ENCODE results near the gene SAC3D1.

SAC3D1 gene

DNA sequence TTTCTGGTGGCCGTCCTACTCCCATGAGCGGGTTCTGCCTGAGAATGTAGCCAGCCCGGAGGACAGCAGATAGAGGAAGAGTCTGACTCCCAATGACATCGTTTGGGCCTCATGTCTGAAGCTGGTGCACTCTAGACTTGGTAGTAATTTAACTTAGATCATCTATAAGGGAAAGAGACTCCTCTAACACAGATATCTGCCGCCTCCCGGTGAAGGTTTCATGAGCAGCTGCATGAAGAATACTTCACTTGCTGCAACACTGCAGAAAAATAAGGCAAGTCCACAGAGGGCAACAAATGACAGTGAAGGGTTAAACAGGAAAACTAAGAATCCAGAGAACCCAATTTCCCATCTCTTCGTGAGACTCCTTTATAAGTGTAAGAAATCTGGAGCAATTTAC lies 33.0 kb upstream of the SAC3D1 start:
- no peaks in the 10 kb centered on the region for H3K27me3 ChIP-seq (ENCODE audit: control insufficient read depth, insufficient read depth, low read length, poor library complexity, severe bottlenecking)
- H3K27ac ChIP-seq (ENCODE audit: insufficient read depth, low read depth, low read length, poor library complexity, severe bottlenecking), result no peak overlapping the region
- H3K4me3 ChIP-seq (ENCODE audit: insufficient read depth, low read depth, low read length), result no peak overlapping the region
- no peaks in the 10 kb centered on the region for H3K4me1 ChIP-seq (ENCODE audit: control insufficient read depth, insufficient read depth, low read length)
- no peaks in the 10 kb centered on the region for H3K36me3 ChIP-seq (ENCODE audit: control insufficient read depth, insufficient read depth, low read length)
- no peaks in the 10 kb centered on the region for H3K9me3 ChIP-seq (ENCODE audit: control insufficient read depth, low read length)
- 81 to 82% methylated on average over 7 of the region's 7 CpGs for WGBS, 2 experiments

GRCh38 chr11:65008873-65009272 lies 32.1 kb upstream of the SAC3D1 start:
- Histone ChIP-seq H3K27me3 (ENCODE audit: control insufficient read depth, insufficient read depth, low read length, poor library complexity, severe bottlenecking) (no peaks in the 10 kb centered on the region), H3K4me3 (ENCODE audit: insufficient read depth, low read depth, low read length) (no peak overlapping the region), H3K27ac (ENCODE audit: insufficient read depth, low read depth, low read length, poor library complexity, severe bottlenecking) (no peak overlapping the region), H3K9me3 (ENCODE audit: control insufficient read depth, low read length) (no peaks in the 10 kb centered on the region), H3K36me3 (ENCODE audit: control insufficient read depth, insufficient read depth, low read length) (no peaks in the 10 kb centered on the region), H3K4me1 (ENCODE audit: control insufficient read depth, insufficient read depth, low read length) (no peaks in the 10 kb centered on the region)
- WGBS, 2 experiments, result 88 to 100% methylated on average over 1 of the region's 2 CpGs

DNA sequence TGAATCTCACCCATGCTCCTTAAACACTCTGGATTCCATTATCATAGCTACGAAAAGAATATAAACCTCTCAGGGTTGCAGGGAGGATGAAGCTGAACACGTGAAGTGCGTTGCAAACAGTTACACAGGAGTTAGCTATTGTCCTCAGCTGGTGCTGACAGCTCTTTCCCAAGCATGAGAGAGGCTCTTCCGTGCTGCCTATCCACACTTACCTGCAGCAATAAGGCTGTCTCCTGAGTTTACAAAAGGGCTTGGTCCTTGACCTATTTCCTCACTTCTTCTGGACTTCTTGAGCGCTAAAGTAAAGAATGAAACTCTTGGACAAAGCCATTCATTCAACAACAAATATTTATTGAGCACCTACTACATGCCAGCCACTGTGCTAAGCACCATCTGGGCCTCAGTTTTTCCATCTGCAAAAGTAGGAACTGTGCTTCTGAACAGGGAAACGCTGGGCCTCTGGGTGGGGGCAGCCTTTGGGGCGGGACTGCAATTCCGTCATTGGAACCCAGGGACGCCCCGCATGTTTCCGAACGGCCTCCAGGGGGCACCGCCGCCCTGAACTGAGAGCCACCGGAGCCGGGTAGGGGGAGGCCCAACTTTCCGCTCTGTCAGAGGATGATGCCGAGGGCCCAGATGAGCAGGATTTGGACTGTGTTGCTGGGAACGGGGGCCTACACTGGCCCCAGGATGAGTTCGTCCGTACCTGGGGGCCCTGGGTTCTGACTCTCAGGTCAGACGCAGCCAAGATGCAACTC lies 27.7 kb upstream of the SAC3D1 start:
- H3K4me3 ChIP-seq (ENCODE audit: insufficient read depth, low read depth, low read length), result peak overlapping the region; percentile 75

GRCh38 chr11:65013888-65014725 lies 26.9 kb upstream of the SAC3D1 start, which contains the start of gene ARL2:
ARL2 (plus strand) TSS chr11:65014160; CDS start chr11:65014208, 48 bp downstream.
- peak within 1 kb of the TSS; percentile 98 for H3K27ac ChIP-seq (ENCODE audit: insufficient read depth, low read depth, low read length, poor library complexity, severe bottlenecking)
- H3K4me1 ChIP-seq (ENCODE audit: control insufficient read depth, insufficient read depth, low read length), result peaks cover 5% of the 10 kb centered on the region
- no peaks in the 10 kb centered on the region for H3K27me3 ChIP-seq (ENCODE audit: control insufficient read depth, insufficient read depth, low read length, poor library complexity, severe bottlenecking)
- 0% methylated on average over 96 of the region's 96 CpGs for WGBS, 2 experiments
- H3K36me3 ChIP-seq (ENCODE audit: control insufficient read depth, insufficient read depth, low read length), result no peaks in the 10 kb centered on the region
- no peaks in the 10 kb centered on the region for H3K9me3 ChIP-seq (ENCODE audit: control insufficient read depth, low read length)
- peak within 1 kb of the TSS; percentile 75 for H3K4me3 ChIP-seq (ENCODE audit: insufficient read depth, low read depth, low read length)

More for the DNA sequence above, 27.7 kb upstream of the SAC3D1 start:
- H3K4me1 ChIP-seq (ENCODE audit: control insufficient read depth, insufficient read depth, low read length), result peaks cover 5% of the 10 kb centered on the region
- H3K36me3 ChIP-seq (ENCODE audit: control insufficient read depth, insufficient read depth, low read length), result no peaks in the 10 kb centered on the region
- no peaks in the 10 kb centered on the region for H3K27me3 ChIP-seq (ENCODE audit: control insufficient read depth, insufficient read depth, low read length, poor library complexity, severe bottlenecking)
- H3K27ac ChIP-seq (ENCODE audit: insufficient read depth, low read depth, low read length, poor library complexity, severe bottlenecking), result peak overlapping the region; percentile 98
- no peaks in the 10 kb centered on the region for H3K9me3 ChIP-seq (ENCODE audit: control insufficient read depth, low read length)
- 19% methylated on average over 22 of the region's 22 CpGs for WGBS, 2 experiments

- H3K27me3 ChIP-seq (ENCODE audit: control insufficient read depth, insufficient read depth, low read length, poor library complexity, severe bottlenecking), result no peaks in the 10 kb centered on the region
- H3K4me3 ChIP-seq (ENCODE audit: insufficient read depth, low read depth, low read length), result peak overlapping the region; percentile 75
- peak overlapping the region; percentile 98 for H3K27ac ChIP-seq (ENCODE audit: insufficient read depth, low read depth, low read length, poor library complexity, severe bottlenecking)
- H3K36me3 ChIP-seq (ENCODE audit: control insufficient read depth, insufficient read depth, low read length), result peaks cover 2% of the 10 kb centered on the region
- peaks cover 5% of the 10 kb centered on the region for H3K4me1 ChIP-seq (ENCODE audit: control insufficient read depth, insufficient read depth, low read length)
- H3K9me3 ChIP-seq (ENCODE audit: control insufficient read depth, low read length), result no peaks in the 10 kb centered on the region
- WGBS, 2 experiments, result 43 to 44% methylated on average over 23 of the region's 23 CpGs
Observed at GRCh38 chr11:65014726-65015227, 26.2 kb upstream of the SAC3D1 start.

DNA sequence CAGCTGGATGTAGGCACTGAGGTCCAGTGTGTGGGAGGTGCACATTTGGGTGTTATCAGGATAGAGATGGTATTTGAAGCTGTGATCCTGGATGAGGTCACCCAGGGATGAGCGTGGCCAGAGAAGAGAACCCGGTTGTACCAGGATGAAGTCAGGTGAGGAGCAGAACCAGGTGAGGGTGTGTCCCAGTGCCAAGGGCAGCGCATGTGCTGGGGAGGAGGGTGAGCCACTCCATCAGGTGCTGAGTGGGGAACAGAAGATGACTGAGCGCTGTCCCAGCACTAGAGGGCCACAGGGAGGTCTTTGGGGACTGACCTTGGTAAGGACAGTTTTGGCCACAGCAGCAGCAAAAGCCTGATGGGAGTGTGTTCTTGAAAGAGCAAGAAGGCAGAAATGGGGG lies 24.3 kb upstream of the SAC3D1 start:
- WGBS, 2 experiments, result 93 to 94% methylated on average over 4 of the region's 4 CpGs
- H3K27ac ChIP-seq (ENCODE audit: insufficient read depth, low read depth, low read length, poor library complexity, severe bottlenecking), result no peak overlapping the region
- no peaks in the 10 kb centered on the region for H3K27me3 ChIP-seq (ENCODE audit: control insufficient read depth, insufficient read depth, low read length, poor library complexity, severe bottlenecking)
- no peak overlapping the region for H3K4me3 ChIP-seq (ENCODE audit: insufficient read depth, low read depth, low read length)
- H3K36me3 ChIP-seq (ENCODE audit: control insufficient read depth, insufficient read depth, low read length), result peaks cover 16% of the 10 kb centered on the region
- H3K4me1 ChIP-seq (ENCODE audit: control insufficient read depth, insufficient read depth, low read length), result peaks cover 5% of the 10 kb centered on the region
- no peaks in the 10 kb centered on the region for H3K9me3 ChIP-seq (ENCODE audit: control insufficient read depth, low read length)

DNA sequence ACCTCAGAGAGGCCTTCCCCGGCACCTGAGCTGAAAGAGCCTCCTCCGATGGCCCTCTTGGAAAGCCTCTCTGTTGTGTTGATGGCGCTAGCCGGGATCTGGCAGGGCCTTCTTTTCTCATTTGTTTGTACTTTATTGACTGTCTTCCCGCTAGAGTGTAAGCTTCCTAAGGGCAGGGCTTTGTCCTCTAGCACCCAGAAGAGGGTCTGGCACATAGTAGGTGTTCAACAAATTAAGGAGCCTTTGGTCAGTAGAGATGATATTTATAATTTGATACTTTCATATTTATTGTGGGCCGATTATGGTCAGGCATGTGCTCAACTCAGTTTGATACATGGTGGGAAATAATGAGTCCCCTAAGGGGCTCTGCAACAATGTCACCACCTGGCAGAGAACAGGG lies 23.1 kb upstream of the SAC3D1 start:
- no peaks in the 10 kb centered on the region for H3K9me3 ChIP-seq (ENCODE audit: control insufficient read depth, low read length)
- peaks cover 5% of the 10 kb centered on the region for H3K4me1 ChIP-seq (ENCODE audit: control insufficient read depth, insufficient read depth, low read length)
- no peaks in the 10 kb centered on the region for H3K27me3 ChIP-seq (ENCODE audit: control insufficient read depth, insufficient read depth, low read length, poor library complexity, severe bottlenecking)
- 96% methylated on average over 6 of the region's 6 CpGs for whole genome bisulfite sequencing, 2 experiments
- no peak overlapping the region for H3K4me3 ChIP-seq (ENCODE audit: insufficient read depth, low read depth, low read length)
- peaks cover 18% of the 10 kb centered on the region for H3K36me3 ChIP-seq (ENCODE audit: control insufficient read depth, insufficient read depth, low read length)
- H3K27ac ChIP-seq (ENCODE audit: insufficient read depth, low read depth, low read length, poor library complexity, severe bottlenecking), result no peak overlapping the region

- Histone ChIP-seq H3K9me3 (ENCODE audit: control insufficient read depth, low read length) (no peaks in the 10 kb centered on the region), H3K27ac (ENCODE audit: insufficient read depth, low read depth, low read length, poor library complexity, severe bottlenecking) (no peak overlapping the region), H3K4me3 (ENCODE audit: insufficient read depth, low read depth, low read length) (no peak overlapping the region), H3K4me1 (ENCODE audit: control insufficient read depth, insufficient read depth, low read length) (peaks cover 5% of the 10 kb centered on the region), H3K36me3 (ENCODE audit: control insufficient read depth, insufficient read depth, low read length) (peaks cover 18% of the 10 kb centered on the region), H3K27me3 (ENCODE audit: control insufficient read depth, insufficient read depth, low read length, poor library complexity, severe bottlenecking) (no peaks in the 10 kb centered on the region)
- 96 to 99% methylated on average over 7 of the region's 7 CpGs for WGBS, 2 experiments
Observed at GRCh38 chr11:65019824-65020223, 21.2 kb upstream of the SAC3D1 start.

DNA sequence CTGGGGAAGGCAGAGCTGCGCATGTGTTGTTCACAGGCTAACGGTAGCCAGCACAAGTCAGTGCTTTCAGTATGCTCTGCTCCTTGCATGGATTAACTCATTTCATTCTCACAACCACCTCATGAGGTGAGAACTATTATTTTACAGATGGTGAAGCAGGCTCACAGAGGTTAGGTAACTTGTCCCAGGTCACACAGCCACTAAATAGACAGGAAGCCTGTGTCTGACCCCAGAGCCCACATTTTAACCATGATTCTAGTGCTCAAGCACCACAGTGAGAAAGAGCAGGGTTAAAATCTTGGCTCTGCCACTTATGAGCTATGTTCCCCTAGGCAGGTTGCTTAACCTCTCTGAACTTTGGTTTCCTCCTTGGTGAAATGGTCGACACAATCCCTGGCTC lies 20.0 kb upstream of the SAC3D1 start:
- Histone ChIP-seq H3K4me1 (ENCODE audit: control insufficient read depth, insufficient read depth, low read length) (no peaks in the 10 kb centered on the region), H3K36me3 (ENCODE audit: control insufficient read depth, insufficient read depth, low read length) (peaks cover 18% of the 10 kb centered on the region)

DNA sequence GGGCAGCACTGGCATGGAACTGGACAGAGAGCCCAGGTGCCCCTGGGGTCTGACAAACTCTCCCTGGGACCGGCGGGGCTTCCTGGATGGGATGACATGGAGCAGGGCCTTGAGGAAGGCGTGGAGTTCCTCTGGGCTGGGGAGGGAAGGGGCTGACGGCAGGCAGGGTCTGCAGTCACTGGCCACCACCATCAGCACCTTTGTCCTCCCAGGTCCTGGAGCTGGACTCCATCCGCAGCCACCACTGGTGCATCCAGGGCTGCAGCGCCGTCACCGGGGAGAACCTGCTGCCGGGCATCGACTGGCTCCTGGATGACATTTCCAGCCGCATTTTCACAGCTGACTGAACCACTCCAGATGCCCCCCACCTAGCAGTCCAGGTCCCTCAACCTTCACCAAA lies 19.5 kb upstream of the SAC3D1 start:
- Histone ChIP-seq H3K36me3 (ENCODE audit: control insufficient read depth, insufficient read depth, low read length) (peaks cover 18% of the 10 kb centered on the region), H3K9me3 (ENCODE audit: control insufficient read depth, low read length) (no peaks in the 10 kb centered on the region), H3K27me3 (ENCODE audit: control insufficient read depth, insufficient read depth, low read length, poor library complexity, severe bottlenecking) (no peaks in the 10 kb centered on the region), H3K27ac (ENCODE audit: insufficient read depth, low read depth, low read length, poor library complexity, severe bottlenecking) (no peak overlapping the region), H3K4me3 (ENCODE audit: insufficient read depth, low read depth, low read length) (no peak overlapping the region), H3K4me1 (ENCODE audit: control insufficient read depth, insufficient read depth, low read length) (no peaks in the 10 kb centered on the region)
- WGBS, 2 experiments, result 94 to 95% methylated on average over 11 of the region's 11 CpGs

More for the DNA sequence above, 20.0 kb upstream of the SAC3D1 start:
- Histone ChIP-seq H3K27ac (ENCODE audit: insufficient read depth, low read depth, low read length, poor library complexity, severe bottlenecking) (no peak overlapping the region), H3K9me3 (ENCODE audit: control insufficient read depth, low read length) (no peaks in the 10 kb centered on the region), H3K27me3 (ENCODE audit: control insufficient read depth, insufficient read depth, low read length, poor library complexity, severe bottlenecking) (no peaks in the 10 kb centered on the region), H3K4me3 (ENCODE audit: insufficient read depth, low read depth, low read length) (no peak overlapping the region)
- WGBS, 2 experiments, result 90 to 92% methylated on average over 3 of the region's 3 CpGs

Data from ectodermal cell (in vitro differentiated cells).